DLD1 (cell line): ENCODE results near the gene QPRT.
"Not testable (repeated sequence)": the region's sequence is repeated elsewhere in the genome, so short reads cannot be mapped to it uniquely, and the experiment has no call there.

ENCODE experiments used
- in situ Hi-C: cut with HindIII; loops from 2 replicates; pipeline ENCODE4 v1.10.0; 2017; ENCODE audit warnings: low sequenced_read_pairs

Gene QPRT

DNA sequence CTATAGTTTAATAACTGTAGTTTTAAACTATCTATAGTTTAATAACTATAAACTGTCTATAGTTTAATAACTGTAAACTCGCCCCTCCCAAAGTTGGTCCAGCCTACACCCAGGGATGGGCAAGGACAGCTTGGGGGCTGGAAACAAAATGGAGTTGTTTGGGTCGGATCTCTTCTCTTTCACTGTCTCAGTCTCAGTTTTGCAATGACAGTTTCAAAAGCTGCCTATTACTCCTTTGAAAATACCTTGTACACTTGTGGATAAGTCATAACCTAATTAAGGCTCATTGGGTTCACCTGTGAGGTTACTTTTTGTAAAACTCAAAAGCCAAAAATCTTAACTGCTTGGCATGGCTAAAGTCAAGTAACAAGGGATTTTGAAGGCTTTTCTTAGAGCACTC is 35.4 kb downstream of the QPRT start:
- in situ Hi-C loops = no loop called here

GRCh38 chr16:29714972-29715371 is 36.0 kb downstream of the QPRT start:
- in situ Hi-C loops = no loop called here

GRCh38 chr16:29717113-29717512 is 38.1 kb downstream of the QPRT start:
- in situ Hi-C loops = no loop called here

GRCh38 chr16:29719063-29719462 is 40.1 kb downstream of the QPRT start:
- in situ Hi-C loops = no loop called here

GRCh38 chr16:29720703-29721102 is 41.7 kb downstream of the QPRT start:
- in situ Hi-C loops = no loop called here

GRCh38 chr16:29721167-29721879 is 42.3 kb downstream of the QPRT start:
- in situ Hi-C loops = not testable (repeated sequence)

- in situ Hi-C loops = no loop called here
Measured at GRCh38 chr16:29726845-29727377, 47.9 kb downstream of the QPRT start.

- in situ Hi-C loops = no loop called here
Measured at GRCh38 chr16:29727452-29727851, 48.5 kb downstream of the QPRT start.

- in situ Hi-C loops = no loop called here
Measured at GRCh38 chr16:29729116-29729521, 50.1 kb downstream of the QPRT start.

GRCh38 chr16:29730649-29731048 is 51.7 kb downstream of the QPRT start:
- in situ Hi-C loops = no loop called here

DNA sequence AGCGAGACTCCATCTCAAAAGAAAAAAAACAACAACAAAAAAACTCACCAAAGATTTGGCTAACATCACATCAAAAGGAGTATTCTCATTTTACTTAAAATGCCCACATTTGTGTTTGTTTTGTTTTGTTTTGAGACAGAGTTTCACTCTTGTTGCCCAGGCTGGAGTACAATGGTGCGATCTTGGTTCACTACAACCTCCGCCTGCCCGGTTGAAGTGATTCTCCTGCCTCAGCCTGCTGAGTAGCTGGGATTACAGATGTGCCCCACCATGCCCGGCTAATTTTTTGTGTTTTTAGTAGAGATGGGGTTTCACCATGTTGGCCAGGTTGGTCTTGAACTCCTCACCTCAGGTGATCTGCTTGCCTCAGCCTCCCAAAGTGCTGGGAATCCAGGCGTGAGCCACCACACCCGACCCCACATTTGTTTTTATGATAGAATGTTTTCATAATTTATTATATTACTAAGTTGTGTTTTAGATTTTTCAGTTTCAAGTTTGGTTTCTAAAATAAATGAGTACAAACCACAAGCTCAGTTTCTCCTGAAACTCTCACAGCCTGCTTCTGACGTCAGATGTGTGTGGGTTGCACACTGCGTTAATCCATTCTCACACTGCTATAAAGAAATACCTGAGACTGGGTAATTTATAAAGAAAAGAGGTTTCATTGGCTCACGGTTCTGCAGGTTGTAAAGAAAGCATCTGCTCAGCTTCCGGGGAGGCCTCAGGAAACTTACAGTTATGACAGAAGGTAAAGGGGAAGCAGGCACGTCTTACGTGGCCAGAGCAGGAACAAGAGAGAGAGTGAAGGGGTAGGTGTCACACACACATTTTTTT is 53.0 kb downstream of the QPRT start:
- in situ Hi-C loops = not testable (repeated sequence)

DNA sequence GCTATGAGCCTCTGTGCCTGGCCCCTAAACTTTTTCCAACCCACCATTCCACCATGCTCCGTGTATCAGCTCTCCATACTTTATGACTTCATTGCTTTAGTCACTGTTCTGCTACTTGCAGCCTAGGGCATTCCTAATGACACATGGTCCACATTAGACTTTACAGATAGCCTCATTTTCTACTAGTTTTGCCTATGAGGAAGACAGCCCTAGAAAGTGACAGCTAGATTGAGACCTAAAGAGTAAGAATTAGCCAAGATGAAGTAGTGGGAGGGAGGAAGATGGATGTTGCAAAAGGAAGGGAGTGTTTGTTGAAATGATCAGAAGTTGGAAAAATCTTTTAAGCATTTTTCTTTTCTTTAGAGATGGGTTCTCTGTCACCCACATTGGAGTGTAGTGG is 55.8 kb downstream of the QPRT start:
- in situ Hi-C loops = no loop called here

- in situ Hi-C loops = no loop called here
Measured at GRCh38 chr16:29736112-29736511, 57.1 kb downstream of the QPRT start.

GRCh38 chr16:29736764-29737163 is 57.8 kb downstream of the QPRT start:
- in situ Hi-C loops = no loop called here

- in situ Hi-C loops = no loop called here
Measured at GRCh38 chr16:29737713-29738112, 58.7 kb downstream of the QPRT start.

GRCh38 chr16:29738514-29738913 is 59.5 kb downstream of the QPRT start:
- in situ Hi-C loops = no loop called here

DNA sequence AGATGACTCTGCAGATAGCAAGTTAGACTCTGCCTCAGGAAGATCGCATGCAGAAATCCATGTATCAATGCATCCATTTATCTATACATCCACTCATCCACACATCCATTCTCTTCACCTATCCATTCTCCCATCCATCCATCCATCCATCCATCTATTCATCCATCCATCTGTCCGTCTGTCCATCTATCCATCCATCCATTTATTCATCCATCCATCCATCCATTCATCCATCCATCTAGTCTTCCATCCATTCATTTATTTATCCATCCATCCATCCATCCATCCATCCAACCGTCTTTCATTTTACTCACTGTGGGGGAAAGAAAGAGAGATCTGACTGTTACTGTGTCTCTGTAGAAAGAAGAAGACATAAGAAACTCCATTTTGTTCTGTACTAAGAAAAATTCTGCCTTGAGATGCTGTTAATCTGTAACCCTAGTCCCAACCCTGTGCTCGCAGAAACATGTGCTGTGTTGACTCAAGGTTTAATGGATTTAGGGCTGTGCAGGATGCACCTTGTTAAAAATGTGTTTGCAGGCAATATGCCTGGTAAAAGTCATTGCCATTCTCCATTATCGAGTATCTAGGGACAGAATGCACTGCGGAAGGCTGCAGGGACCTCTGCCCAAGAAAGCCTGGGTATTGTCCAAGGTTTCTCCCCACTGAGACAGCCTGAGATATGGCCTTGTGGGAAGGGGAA is 61.1 kb downstream of the QPRT start:
- in situ Hi-C loops = not testable (repeated sequence)

- in situ Hi-C loops = not testable (repeated sequence)
Measured at GRCh38 chr16:29740630-29741015, 61.6 kb downstream of the QPRT start.

DNA sequence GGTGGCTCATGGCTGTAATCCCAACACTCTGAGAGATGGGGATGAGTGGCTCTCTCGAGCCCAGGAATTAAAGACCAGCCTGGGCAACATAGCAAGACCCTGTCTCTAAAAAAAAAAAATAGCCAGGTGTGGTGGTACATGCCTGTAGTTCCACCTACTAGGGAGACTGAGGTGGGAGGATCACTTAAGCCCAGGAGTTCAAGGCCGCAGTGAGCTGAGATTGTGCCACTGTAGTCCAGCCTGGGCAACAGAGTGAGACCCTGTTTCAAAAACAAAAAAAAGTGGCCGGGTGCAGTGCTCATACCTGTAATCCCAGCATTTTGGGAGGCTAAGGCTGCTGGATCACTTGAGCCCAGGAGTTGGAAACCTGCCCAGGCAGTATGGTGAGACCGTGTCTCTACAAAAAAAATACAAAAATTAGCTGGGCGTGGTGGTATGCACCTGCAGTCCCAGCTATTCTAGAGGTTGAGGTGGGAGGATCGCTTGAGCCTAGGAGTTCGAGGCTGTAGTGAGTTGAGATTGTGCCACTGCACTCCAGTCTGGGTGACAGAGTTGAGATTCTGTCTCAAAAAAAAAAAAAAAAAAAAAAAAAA is 63.8 kb downstream of the QPRT start:
- in situ Hi-C loops = no loop called here

- in situ Hi-C loops = no loop called here
Measured at GRCh38 chr16:29743475-29743826, 64.5 kb downstream of the QPRT start.
